NCI-H82 (cell line): ENCODE data around the gene PDLIM7.

Experiments
- DNase-seq: peaks from one replicate; lab custom pipeline; 2025; lab: John Stamatoyannopoulos, UW

The PDLIM7 gene

GRCh38 chr5:177443144-177443983 is 54.0 kb downstream of the PDLIM7 start:
- no peak for DNase-seq

GRCh38 chr5:177442066-177442826 is 55.2 kb downstream of the PDLIM7 start:
- DNase-seq = no peak

- no peak for DNase-seq
These were observed 56.2 kb downstream of the PDLIM7 start for GRCh38 chr5:177440990-177441780.

- DNase-seq = no peak
These were observed 57.0 kb downstream of the PDLIM7 start for GRCh38 chr5:177440211-177440989.

- DNase-seq = no peak
These were observed 57.8 kb downstream of the PDLIM7 start for GRCh38 chr5:177439518-177440053.

GRCh38 chr5:177438468-177438867 is 58.9 kb downstream of the PDLIM7 start:
- no peak for DNase-seq

- DNase-seq = no peak
These were observed 59.8 kb downstream of the PDLIM7 start for GRCh38 chr5:177437623-177438022.

GRCh38 chr5:177435847-177436536 is 61.4 kb downstream of the PDLIM7 start:
- DNase-seq = no peak

- DNase-seq = no peak
These were observed 62.3 kb downstream of the PDLIM7 start for GRCh38 chr5:177434942-177435738.

- DNase-seq = no peak
These were observed 63.0 kb downstream of the PDLIM7 start for GRCh38 chr5:177434437-177434836.

- DNase-seq = no peak
These were observed 63.7 kb downstream of the PDLIM7 start for GRCh38 chr5:177433658-177434217.
